Measurements from ENCODE around the gene FOXL3. TPM values are rescaled to one million over a fixed set of nuclear protein-coding genes. Genes with fewer than 3 reads are reported as not detected.

Gene FOXL3
- total and polyA plus RNA-seq, 12 donors, result not detected

DNA sequence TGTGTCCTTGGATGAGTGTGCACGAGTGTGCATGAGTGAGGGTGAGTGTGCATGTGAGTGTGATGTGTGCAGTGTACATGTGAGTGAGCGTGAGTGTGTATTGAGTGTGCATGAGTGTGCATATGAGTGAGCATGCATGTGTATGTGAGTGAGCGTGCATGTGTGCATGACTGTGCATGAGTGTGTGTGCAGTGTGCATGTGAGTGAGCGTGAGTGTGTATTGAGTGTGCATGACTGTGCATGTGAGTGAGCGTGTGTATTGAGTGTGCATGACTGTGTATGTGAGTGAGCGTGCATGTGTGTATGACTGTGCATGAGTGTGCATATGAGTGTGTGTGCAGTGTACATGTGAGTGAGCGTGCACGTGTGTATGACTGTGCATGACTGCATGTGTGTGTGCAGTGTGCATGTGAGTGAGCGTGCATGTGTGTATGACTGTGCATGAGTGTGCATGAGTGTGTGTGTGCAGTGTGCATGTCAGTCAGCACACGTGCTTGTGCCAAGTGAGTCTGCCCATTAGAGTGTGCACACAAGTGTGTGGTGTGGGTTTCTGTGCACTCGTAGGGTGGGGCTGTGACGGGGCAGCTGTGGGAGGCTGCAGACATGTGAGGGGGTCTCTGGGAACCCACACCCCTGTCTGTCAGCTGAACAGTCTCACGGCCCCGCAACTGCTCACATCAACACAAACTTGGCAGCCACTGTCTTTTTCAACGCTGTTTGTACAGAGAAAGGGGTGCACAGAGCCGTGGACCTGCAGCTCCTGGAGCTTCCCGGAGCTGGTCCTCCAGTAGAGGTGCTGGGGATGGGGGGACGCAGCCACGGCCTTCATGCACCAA, 14.8 kb downstream of the FOXL3 start:
- peak in 1 of 8 donors; percentile 46 for ATAC-seq
- no peaks in the 10 kb centered on the region for H3K36me3 ChIP-seq
- peaks cover 0 to 26% (median 9%) of the 10 kb centered on the region in 11 donors for H3K9me3 ChIP-seq
- intact Hi-C loops (cut with DNase I), result no loop called here
- 83% methylated on average over 19 of the region's 19 CpGs for WGBS, 2 donors
- H3K4me3 ChIP-seq, result no peak overlapping the region
- H3K27ac ChIP-seq, result no peak overlapping the region
- peaks cover 0 to 9% (median 0%) of the 10 kb centered on the region in 7 donors for H3K27me3 ChIP-seq
- no peak for DNase-seq
- H3K4me1 ChIP-seq, result no peaks in the 10 kb centered on the region
- TF ChIP-seq, protein P1, sequence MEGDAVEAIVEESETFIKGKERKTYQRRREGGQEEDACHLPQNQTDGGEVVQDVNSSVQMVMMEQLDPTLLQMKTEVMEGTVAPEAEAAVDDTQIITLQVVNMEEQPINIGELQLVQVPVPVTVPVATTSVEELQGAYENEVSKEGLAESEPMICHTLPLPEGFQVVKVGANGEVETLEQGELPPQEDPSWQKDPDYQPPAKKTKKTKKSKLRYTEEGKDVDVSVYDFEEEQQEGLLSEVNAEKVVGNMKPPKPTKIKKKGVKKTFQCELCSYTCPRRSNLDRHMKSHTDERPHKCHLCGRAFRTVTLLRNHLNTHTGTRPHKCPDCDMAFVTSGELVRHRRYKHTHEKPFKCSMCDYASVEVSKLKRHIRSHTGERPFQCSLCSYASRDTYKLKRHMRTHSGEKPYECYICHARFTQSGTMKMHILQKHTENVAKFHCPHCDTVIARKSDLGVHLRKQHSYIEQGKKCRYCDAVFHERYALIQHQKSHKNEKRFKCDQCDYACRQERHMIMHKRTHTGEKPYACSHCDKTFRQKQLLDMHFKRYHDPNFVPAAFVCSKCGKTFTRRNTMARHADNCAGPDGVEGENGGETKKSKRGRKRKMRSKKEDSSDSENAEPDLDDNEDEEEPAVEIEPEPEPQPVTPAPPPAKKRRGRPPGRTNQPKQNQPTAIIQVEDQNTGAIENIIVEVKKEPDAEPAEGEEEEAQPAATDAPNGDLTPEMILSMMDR (IDR thresholded peaks at IDR 0.05), result no peak

DNA sequence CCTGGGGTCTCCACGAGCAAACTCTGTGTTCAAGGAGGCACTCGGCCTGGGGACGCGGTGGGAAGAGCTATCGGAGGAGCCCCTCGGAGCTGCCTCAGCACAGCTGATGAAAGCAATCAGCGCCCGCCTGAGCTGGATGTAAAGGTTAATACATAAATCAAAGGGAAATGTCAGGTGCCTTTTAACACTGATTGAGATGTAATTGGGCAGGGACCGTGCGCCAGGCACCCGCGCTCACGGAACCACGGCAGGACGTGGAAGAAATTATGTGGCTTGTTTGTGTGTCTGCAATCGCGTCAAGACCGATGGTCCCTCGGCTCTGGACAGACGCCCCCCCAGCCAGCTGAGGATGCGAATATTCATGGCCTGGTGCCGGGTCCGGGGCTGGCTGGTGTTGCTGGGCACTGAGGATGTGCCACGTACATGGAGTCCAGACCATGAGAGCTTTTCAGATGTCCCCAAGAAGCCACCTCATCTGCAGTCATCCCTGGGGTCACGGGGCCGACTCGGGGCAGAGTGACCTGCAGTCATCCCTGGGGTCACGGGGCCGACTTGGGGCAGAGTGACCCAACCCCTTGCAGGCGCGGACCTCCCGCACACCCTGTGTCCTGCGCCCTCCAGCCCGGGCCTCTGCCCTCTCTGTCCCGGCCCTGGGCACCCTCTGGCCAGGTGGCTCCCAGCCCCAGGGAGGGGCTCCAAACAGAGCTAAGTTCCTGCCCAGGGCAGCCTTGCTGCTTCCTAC, 15.6 kb downstream of the FOXL3 start:
- Histone ChIP-seq H3K9me3 (peaks cover 0 to 29% (median 9%) of the 10 kb centered on the region in 11 donors), H3K27me3 (peaks cover 0 to 10% (median 0%) of the 10 kb centered on the region in 7 donors), H3K27ac (no peak overlapping the region), H3K4me3 (no peak overlapping the region), H3K36me3 (no peaks in the 10 kb centered on the region), H3K4me1 (no peaks in the 10 kb centered on the region)
- ATAC-seq (no peak), DNase-seq (no peak)
- intact Hi-C loops (cut with DNase I), result no loop called here
- 84 to 90% methylated on average over 35 of the region's 35 CpGs for WGBS, 2 donors
- TF ChIP-seq, protein P1 (IDR thresholded peaks at IDR 0.05), result no peak

DNA sequence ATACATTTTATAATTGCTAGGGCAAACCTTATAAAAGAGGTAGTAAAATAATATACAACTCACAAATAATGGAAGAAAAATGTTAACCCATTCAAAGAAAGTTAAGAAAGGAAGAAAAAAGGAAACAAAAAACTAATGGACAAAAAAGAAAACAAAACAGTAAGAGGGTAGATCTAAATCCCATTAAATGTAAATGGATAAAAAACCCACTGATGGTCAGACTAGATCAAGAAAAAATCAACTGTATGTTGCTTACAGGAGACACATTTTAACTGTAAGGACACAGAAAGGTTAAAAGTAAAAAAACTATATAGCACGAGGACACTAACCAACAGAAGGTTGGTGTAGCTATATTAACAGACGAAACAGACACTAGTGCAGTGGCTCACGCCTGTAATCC, 18.0 kb downstream of the FOXL3 start:
- ATAC-seq, result no peak
- TF ChIP-seq, protein P1 (IDR thresholded peaks at IDR 0.05), result no peak
- H3K9me3 ChIP-seq, result peaks cover 0 to 29% (median 9%) of the 10 kb centered on the region in 11 donors
- H3K27me3 ChIP-seq, result peaks cover 0 to 32% (median 8%) of the 10 kb centered on the region in 7 donors
- H3K27ac ChIP-seq, result no peak overlapping the region
- 54 to 70% methylated on average over 3 of the region's 3 CpGs for WGBS, 2 donors
- intact Hi-C loops (cut with DNase I), result no loop called here
- no peak for DNase-seq
- H3K4me3 ChIP-seq, result no peak overlapping the region
- H3K36me3 ChIP-seq, result no peaks in the 10 kb centered on the region
- H3K4me1 ChIP-seq, result no peaks in the 10 kb centered on the region

DNA sequence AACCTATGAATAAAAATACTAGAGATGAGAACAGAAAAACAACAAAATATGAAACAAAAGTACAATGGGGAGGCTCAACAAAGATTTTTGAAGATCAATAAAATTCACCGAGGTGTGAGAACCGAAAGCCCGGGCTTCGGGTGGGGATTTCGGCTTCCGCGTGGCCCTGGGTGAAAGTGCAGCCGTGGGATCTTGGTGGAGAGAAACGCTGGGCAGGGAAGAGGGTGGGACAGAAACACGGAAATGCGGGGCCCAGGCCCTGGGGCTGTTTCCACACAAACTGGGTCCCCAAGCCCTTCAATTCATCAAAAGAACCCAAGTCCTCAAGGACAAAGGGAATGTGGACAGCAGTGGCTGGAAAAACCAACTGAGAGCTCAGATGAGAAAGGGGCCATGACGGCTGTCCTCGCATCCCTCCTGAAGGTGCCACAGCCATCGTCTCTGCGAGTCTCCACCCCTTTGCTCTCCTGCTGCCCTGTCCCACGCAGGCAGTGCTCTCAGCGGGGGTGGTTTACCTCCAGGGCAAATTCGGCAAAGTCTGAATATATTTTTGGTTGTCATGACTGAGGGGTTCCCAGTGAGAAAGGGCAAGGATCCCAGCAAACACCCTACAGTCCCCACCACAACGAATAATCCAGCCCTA, 19.7 kb downstream of the FOXL3 start:
- TF ChIP-seq, protein P1 (IDR thresholded peaks at IDR 0.05), result no peak
- no peak overlapping the region for H3K4me3 ChIP-seq
- 90 to 91% methylated on average over 19 of the region's 19 CpGs for WGBS, 2 donors
- intact Hi-C loops (cut with DNase I), result no loop called here
- H3K4me1 ChIP-seq, result no peaks in the 10 kb centered on the region
- peaks cover 0 to 35% (median 18%) of the 10 kb centered on the region in 7 donors for H3K27me3 ChIP-seq
- H3K27ac ChIP-seq, result no peak overlapping the region
- DNase-seq (no peak), ATAC-seq (no peak)
- H3K9me3 ChIP-seq, result peaks cover 0 to 29% (median 9%) of the 10 kb centered on the region in 11 donors
- no peaks in the 10 kb centered on the region for H3K36me3 ChIP-seq
